Vagina (tissue), 2 donors: ENCODE measurements around the gene HIVEP2. TPM values are rescaled to one million over a fixed set of nuclear protein-coding genes. Genes with fewer than 3 reads are reported as not detected.

Source experiments
- DNase-seq, 2 donors: peaks; one replicate each; pipeline ENCODE4 v3.0.0-alpha.2; 2017; ENCODE audit errors: extremely low spot score in 2 of 2
- H3K27ac ChIP-seq: fragments of 200-600 bp; sonication (generic); one replicate; pipeline ENCODE4 v1.5.1; 2019
- H3K27me3 ChIP-seq: fragments of 200-600 bp; sonication (generic); one replicate; pipeline ENCODE4 v1.5.1; 2019
- H3K36me3 ChIP-seq, 2 donors: fragments of 200-600 bp; sonication (generic); one replicate each; pipeline ENCODE4 v1.5.1; 2017 to 2019
- H3K4me1 ChIP-seq: fragments of 200-600 bp; sonication (generic); one replicate; pipeline ENCODE4 v1.5.1; 2019
- H3K4me3 ChIP-seq, 2 donors: fragments of 200-600 bp; sonication (generic); 1 replicate in 1 of 2; 2 replicates in 1 of 2; pipeline ENCODE4 v1.5.1; 2016 to 2019
- H3K9me3 ChIP-seq: fragments of 200-600 bp; sonication (generic); one replicate; pipeline ENCODE4 v1.5.1; 2019
- POLR2A ChIP-seq, 2 donors: fragments of 450-650 bp; IDR thresholded peaks; one replicate each; pipeline ENCODE4 v1.6.1; 2017; ENCODE audit warnings: antibody characterized with exemption in 2 of 2, mild to moderate bottlenecking in 2 of 2, moderate library complexity in 2 of 2
- POLR2AphosphoS5 ChIP-seq, 2 donors: sonication (generic); formaldehyde crosslinking; IDR thresholded peaks; one replicate each; pipeline ENCODE4 v1.9.0; 2017; ENCODE audit warnings: antibody characterized with exemption in 2 of 2, mild to moderate bottlenecking in 2 of 2, low read depth in 1 of 2; ENCODE audit not compliant: insufficient read depth in 1 of 2
- intact Hi-C: fragments of 100-400 bp; cut with DNase I; formaldehyde crosslinking; loops from one replicate; pipeline ENCODE4 v1.15.1; 2023
- total RNA-seq: library from RNA; depleted of rRNA; stranded (reverse); fragments of >200 nt; gene quantifications from one replicate; pipeline ENCODE4 v1.2.3, GENCODE V29; 2016
- TF ChIP-seq, protein P1 (sequence below), 3 experiments: fragments of 450-650 bp in 2 of 3; fragments of 200-600 bp in 1 of 3; sonication (generic) in 1 of 3; IDR thresholded peaks; one replicate each; pipeline ENCODE4 v1.5.1; 2017 to 2019; ENCODE audit warnings: antibody characterized with exemption in 3 of 3, mild to moderate bottlenecking in 2 of 3, moderate library complexity in 2 of 3

The HIVEP2 gene
- total RNA-seq, 1 donor from 2014 or later: 24.6 TPM

DNA sequence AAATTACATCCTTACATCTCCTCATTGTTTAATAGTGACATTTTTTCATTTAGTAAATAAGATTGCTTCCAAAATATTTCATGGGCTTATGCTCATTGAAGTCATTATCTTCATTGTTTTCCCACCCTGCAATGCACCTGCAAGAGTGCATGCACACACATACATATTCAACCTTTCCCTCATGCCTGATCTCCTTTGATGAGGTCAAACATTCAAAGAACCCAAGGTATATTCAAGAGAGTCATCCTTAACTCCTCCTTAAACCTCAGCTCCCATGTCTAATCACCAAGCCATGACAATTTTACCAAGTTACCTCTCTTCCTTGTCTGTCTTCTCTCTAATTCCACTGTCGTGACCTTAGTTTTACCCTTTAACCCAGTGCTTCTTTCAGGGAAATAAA, 56.5 kb downstream of the HIVEP2 start:
- Histone ChIP-seq H3K27ac (no peak overlapping the region), H3K27me3 (no peaks in the 10 kb centered on the region), H3K36me3 (no peaks in the 10 kb centered on the region), H3K4me1 (peaks cover 18% of the 10 kb centered on the region), H3K4me3 (no peak overlapping the region), H3K9me3 (no peaks in the 10 kb centered on the region)
- DNase-seq: no peak
- TF ChIP-seq POLR2AphosphoS5 (IDR thresholded peaks at IDR 0.05; ENCODE audit: insufficient read depth in 1 of 2, low read depth in 1 of 2) (no peak), POLR2A (IDR thresholded peaks at IDR 0.05) (no peak)
- TF ChIP-seq, protein P1, sequence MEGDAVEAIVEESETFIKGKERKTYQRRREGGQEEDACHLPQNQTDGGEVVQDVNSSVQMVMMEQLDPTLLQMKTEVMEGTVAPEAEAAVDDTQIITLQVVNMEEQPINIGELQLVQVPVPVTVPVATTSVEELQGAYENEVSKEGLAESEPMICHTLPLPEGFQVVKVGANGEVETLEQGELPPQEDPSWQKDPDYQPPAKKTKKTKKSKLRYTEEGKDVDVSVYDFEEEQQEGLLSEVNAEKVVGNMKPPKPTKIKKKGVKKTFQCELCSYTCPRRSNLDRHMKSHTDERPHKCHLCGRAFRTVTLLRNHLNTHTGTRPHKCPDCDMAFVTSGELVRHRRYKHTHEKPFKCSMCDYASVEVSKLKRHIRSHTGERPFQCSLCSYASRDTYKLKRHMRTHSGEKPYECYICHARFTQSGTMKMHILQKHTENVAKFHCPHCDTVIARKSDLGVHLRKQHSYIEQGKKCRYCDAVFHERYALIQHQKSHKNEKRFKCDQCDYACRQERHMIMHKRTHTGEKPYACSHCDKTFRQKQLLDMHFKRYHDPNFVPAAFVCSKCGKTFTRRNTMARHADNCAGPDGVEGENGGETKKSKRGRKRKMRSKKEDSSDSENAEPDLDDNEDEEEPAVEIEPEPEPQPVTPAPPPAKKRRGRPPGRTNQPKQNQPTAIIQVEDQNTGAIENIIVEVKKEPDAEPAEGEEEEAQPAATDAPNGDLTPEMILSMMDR (IDR thresholded peaks at IDR 0.05): no peak
- intact Hi-C loops: no loop called here

DNA sequence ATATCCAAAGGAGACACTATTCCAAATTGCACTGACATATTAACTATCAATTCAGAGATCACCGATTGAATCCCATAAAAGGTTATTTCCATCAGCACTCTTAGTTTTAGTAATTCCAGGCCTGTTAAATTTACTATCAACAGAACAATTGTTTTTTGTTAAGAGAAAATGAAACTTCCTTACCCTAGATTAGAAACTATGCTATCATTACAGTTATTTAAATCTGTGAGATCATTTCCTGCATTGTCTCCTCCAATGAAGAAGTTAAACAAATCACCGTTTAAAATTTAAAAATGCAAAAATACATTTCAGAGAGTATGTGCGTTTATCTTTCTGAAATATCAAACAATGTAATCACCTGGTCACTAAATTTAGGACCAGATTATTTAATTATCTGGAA, 57.5 kb downstream of the HIVEP2 start:
- TF ChIP-seq POLR2AphosphoS5 (IDR thresholded peaks at IDR 0.05; ENCODE audit: insufficient read depth in 1 of 2, low read depth in 1 of 2) (no peak), POLR2A (IDR thresholded peaks at IDR 0.05) (no peak)
- TF ChIP-seq, protein P1 (IDR thresholded peaks at IDR 0.05): no peak
- Histone ChIP-seq H3K27ac (no peak overlapping the region), H3K27me3 (no peaks in the 10 kb centered on the region), H3K4me1 (peaks cover 18% of the 10 kb centered on the region), H3K4me3 (no peak overlapping the region), H3K36me3 (no peaks in the 10 kb centered on the region), H3K9me3 (no peaks in the 10 kb centered on the region)
- no peak for DNase-seq
- intact Hi-C loops: no loop called here

DNA sequence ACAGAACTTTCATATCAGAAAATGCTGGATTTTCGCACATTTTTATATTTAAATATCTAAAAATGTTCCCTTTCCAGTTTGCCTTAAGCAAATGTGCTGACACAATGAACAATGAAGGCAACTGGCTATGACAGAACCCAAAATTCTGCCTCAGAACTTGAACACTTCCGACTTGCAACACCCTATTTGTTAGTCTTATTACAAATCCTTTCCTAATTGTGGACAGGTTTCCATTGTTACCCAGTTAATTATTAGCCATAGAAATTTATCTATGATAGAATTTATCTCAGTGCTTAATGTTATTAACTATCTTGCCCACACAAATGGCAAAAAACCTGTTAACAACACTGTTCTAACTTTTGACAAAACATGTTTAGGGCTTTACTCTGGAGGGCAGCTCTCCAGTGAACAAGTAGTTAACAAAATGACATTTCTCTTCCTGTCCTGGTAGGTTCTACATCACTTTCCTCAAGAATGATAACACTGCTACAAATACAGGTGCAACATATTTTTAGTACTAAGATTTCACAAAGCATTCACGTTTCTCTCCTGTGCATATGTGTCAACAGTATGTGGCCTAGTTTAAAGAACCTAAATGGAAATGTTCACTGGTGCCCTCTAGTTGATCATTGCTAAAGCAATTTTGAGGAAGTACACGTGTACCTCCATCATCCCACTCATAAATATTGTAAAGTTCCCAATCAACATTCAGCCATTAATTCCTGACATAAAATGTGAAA, 58.4 kb downstream of the HIVEP2 start:
- no peak for DNase-seq
- Histone ChIP-seq H3K36me3 (no peaks in the 10 kb centered on the region), H3K9me3 (no peaks in the 10 kb centered on the region), H3K4me3 (no peak overlapping the region), H3K27me3 (no peaks in the 10 kb centered on the region), H3K27ac (no peak overlapping the region), H3K4me1 (peaks cover 18% of the 10 kb centered on the region)
- intact Hi-C loops: no loop called here
- TF ChIP-seq, protein P1 (IDR thresholded peaks at IDR 0.05): peak in 1 of 3 experiments; percentile 26
- TF ChIP-seq POLR2A (IDR thresholded peaks at IDR 0.05): no peak

DNA sequence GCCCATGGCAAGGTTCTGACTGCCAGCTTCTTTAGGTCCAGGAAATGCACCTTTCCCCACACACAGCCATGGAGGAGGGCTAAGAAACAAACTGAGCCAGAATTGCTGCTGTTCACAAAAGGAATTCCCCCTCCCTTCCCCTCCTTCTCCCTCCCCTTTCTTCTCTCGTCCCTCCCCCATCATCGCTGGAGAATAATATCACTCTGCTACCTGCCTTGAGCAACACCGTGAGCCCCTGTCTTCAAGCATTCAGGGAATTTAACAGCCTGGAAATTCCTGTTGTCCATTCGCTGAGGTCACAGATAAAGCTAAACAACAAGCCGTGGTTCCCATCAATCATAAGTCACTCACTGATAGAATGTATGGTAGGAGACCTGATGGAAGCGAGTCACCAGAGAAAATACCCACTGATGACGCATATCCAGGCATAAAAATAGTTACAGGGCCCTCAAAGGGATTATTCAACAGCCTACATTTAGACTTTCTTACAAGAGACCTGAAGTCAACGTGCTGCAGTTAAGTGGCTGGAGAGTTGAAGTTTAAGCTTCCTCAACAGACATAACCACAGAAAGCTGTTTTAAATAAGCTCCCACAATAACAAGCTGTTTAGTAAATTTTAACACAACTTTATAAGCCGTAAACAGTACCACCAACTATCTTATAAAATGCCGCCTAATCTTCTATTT, 59.7 kb downstream of the HIVEP2 start:
- intact Hi-C loops: no loop called here
- peak overlapping the region; percentile 7 for H3K27ac ChIP-seq
- no peak for DNase-seq
- H3K4me3 ChIP-seq: peak overlapping the region; percentile 16 to 37
- TF ChIP-seq, protein P1 (IDR thresholded peaks at IDR 0.05): no peak
- TF ChIP-seq POLR2A (IDR thresholded peaks at IDR 0.05) (no peak), POLR2AphosphoS5 (IDR thresholded peaks at IDR 0.05; ENCODE audit: insufficient read depth in 1 of 2, low read depth in 1 of 2) (no peak)
- H3K9me3 ChIP-seq: no peaks in the 10 kb centered on the region
- H3K4me1 ChIP-seq: peaks cover 18% of the 10 kb centered on the region
- H3K36me3 ChIP-seq: no peaks in the 10 kb centered on the region
- H3K27me3 ChIP-seq: no peaks in the 10 kb centered on the region
